22Rv1 (cell line): ENCODE results near the gene XYLB.
A peak's percentile ranks its signal among the peaks of the same experiment; 100 is the strongest.
"Not testable (repeated sequence)": the region's sequence is repeated elsewhere in the genome, so short reads cannot be mapped to it uniquely, and the experiment has no call there.

Experiments
- H3K27ac ChIP-seq: fragments of 450-650 bp; 2 replicates; pipeline ENCODE4 v1.5.1; 2017
- ZFX ChIP-seq: fragments of 450-650 bp; IDR thresholded peaks from 2 replicates; pipeline ENCODE4 v1.6.1; 2017; ENCODE audit warnings: antibody characterized with exemption, borderline replicate concordance
- TF ChIP-seq, protein P1 (sequence below): fragments of 450-650 bp; IDR thresholded peaks from 2 replicates; pipeline ENCODE4 v1.5.1; 2017; ENCODE audit warnings: mild to moderate bottlenecking

XYLB gene

DNA sequence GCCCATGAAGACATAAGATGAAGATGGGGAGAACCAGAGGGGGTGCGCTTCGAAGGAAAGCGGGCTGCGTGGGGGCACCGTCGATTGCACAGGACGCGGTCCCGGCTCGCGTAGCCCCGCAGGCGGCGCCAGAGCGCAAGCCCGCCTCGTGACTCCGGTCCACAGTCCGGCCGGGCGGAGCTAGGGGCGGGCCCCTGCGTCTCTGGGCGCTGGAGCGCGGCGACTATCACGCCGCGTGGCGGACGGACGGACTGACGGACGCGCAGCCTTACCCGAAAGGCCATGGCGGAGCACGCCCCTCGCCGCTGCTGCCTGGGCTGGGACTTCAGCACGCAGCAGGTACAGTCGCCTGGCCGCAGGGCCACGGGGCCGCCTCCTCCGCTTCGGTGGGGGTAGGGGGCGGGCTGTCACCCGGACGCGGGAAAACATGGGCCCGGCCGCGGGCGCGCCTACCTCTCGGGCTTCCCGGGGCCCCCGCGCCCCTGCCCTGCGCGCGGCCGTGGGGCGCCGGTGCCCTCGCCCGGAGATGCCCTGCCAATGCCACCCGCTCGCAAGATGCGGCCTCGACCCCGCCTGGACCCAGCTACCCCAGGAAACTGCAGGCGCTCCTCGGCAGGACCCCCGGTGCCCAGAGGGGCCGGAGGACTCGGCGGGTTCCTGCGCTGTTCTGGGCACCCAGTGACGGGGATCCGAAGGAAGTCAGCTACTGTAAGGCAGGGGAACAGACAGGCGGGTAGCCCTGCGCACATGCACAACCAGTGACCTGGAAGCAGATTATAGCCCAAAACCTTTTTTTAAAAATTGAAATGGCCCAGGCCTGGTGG is at the start of gene XYLB:
TSS of gene XYLB (plus strand) at position 199 of the 824 bp plus-strand sequence. CDS start at position 283, 84 bp downstream.
- TF ChIP-seq ZFX = no peak
- TF ChIP-seq, protein P1, sequence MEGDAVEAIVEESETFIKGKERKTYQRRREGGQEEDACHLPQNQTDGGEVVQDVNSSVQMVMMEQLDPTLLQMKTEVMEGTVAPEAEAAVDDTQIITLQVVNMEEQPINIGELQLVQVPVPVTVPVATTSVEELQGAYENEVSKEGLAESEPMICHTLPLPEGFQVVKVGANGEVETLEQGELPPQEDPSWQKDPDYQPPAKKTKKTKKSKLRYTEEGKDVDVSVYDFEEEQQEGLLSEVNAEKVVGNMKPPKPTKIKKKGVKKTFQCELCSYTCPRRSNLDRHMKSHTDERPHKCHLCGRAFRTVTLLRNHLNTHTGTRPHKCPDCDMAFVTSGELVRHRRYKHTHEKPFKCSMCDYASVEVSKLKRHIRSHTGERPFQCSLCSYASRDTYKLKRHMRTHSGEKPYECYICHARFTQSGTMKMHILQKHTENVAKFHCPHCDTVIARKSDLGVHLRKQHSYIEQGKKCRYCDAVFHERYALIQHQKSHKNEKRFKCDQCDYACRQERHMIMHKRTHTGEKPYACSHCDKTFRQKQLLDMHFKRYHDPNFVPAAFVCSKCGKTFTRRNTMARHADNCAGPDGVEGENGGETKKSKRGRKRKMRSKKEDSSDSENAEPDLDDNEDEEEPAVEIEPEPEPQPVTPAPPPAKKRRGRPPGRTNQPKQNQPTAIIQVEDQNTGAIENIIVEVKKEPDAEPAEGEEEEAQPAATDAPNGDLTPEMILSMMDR = peak; percentile 95
- peak within 1 kb of the TSS; percentile 77 for H3K27ac ChIP-seq

- not testable (repeated sequence) for H3K27ac ChIP-seq
These were observed 49.5 kb upstream of the XYLB start for GRCh38 chr3:38297053-38297452.

DNA sequence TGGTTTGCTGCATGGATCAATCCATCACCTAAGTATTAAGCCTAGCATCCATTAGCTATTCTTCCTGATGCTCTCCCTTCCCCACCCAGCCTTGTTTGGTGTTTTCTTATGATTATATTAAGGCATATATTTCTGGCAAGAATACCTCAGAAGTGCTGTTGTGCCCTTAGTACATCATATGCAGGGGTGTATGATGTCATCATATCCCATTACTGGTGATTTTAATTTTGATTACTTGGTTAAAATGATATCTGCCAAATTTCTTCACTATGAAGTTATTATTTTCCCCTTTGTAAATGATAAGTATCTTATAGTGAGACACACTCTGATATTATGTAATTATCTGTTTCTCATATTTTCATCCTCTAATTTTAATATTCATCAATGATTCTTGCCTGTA is 49.0 kb upstream of the XYLB start:
- no peak overlapping the region for H3K27ac ChIP-seq
- TF ChIP-seq, protein P1 = no peak
- TF ChIP-seq ZFX = no peak

DNA sequence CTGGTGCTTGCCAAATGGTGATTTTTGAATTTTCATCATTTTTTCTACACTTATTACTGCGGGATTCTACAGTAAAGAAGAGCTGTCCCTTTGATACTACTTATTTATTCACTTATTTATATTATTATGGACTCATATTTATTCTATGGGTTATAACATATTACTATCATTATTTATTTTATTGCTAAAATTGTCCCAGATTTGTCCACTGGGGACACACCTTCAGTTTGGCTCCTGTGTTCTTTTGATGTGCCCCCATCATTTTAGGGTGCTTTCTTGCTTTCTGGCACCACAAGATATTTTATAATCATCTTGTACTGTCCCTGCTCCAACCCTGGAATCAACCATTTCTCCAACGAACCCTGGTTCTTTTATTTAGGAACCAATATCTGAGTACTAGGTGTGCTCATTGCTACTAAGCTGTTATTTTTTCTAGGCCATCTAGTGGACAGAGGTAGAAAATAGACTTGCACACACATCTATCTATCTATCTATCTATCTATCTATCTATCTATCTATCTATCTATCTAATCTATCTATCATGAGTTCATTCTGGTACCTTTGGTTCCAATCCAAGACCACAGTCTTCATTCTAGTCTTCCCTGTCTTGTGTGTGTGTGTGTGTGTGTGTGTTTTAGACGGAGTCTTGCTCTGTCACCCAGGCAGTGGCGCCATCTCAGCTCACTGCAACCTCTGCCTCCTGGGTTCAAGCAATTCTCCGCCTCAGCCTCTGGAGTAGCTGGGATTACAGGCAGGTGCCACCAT is 48.5 kb upstream of the XYLB start:
- no peak for TF ChIP-seq ZFX
- TF ChIP-seq, protein P1 = peak; percentile 72
- no peak overlapping the region for H3K27ac ChIP-seq

DNA sequence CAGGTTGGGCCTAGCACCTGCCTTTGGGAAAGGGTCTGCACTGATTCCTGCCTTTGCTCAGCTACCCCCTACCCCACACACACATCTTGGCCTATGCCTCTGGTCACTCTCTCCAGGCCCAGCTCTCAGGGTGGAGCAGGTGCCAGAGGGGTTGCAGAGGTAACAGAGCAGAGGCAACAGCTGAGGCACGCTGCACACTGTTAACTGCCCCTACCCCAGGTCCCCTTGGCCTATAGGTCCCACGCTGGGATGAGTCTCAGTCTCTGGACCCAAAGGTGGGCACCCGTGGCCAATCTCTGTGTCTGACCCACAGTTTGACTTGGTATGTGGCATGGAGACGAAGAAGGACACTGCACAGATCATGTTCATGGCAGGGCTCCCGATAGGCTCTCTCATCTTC is 39.6 kb upstream of the XYLB start:
- no peak overlapping the region for H3K27ac ChIP-seq
- TF ChIP-seq, protein P1 = no peak
- no peak for TF ChIP-seq ZFX

DNA sequence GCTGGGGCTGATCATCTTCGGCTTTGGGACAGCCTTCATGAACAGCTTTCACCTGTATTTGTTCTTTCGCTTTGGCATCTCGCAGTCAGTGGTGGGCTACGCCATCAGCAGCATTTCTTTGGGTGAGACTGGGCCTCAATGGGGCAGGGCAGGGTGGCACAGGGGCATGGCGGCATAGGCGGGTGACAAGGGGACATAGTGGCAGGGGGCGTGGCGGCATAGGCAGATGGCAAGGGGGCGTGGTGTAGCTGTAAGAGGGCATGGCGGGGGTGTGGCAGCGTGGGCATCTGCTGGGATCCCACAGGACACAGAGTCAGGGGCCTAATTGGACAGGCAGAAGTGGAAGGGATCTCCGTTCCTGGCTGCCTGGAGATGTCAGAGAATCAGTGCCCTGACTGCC is 39.0 kb upstream of the XYLB start:
- TF ChIP-seq, protein P1 = no peak
- TF ChIP-seq ZFX = no peak
- no peak overlapping the region for H3K27ac ChIP-seq

GRCh38 chr3:38308456-38308855 is 38.1 kb upstream of the XYLB start:
- no peak overlapping the region for H3K27ac ChIP-seq
- TF ChIP-seq, protein P1 = no peak
- TF ChIP-seq ZFX = no peak
